ENCODE measurements around the gene OR5K4.

GRCh38 chr3:98322686-98323085 is 31.0 kb upstream of the OR5K4 start:
- TF ChIP-seq, protein P1, sequence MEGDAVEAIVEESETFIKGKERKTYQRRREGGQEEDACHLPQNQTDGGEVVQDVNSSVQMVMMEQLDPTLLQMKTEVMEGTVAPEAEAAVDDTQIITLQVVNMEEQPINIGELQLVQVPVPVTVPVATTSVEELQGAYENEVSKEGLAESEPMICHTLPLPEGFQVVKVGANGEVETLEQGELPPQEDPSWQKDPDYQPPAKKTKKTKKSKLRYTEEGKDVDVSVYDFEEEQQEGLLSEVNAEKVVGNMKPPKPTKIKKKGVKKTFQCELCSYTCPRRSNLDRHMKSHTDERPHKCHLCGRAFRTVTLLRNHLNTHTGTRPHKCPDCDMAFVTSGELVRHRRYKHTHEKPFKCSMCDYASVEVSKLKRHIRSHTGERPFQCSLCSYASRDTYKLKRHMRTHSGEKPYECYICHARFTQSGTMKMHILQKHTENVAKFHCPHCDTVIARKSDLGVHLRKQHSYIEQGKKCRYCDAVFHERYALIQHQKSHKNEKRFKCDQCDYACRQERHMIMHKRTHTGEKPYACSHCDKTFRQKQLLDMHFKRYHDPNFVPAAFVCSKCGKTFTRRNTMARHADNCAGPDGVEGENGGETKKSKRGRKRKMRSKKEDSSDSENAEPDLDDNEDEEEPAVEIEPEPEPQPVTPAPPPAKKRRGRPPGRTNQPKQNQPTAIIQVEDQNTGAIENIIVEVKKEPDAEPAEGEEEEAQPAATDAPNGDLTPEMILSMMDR (IDR thresholded peaks at IDR 0.05) = no peak
- no peak for TF ChIP-seq EP300 (IDR thresholded peaks at IDR 0.05)

All from stomach (tissue), 4 donors.